Inflammatory macrophage (primary cell): ENCODE data around the gene CCDC14.
"Not testable (repeated sequence)": the region's sequence is repeated elsewhere in the genome, so short reads cannot be mapped to it uniquely, and the experiment has no call there.

Experiments
- DNase-seq, 2 donors: peaks; one replicate each; pipeline ENCODE4 v3.0.0-alpha.2; 2020 to 2022
- total RNA-seq, 18 experiments: gene quantifications; one replicate each; lab custom pipeline; 2026; ENCODE audit warnings: mixed read lengths in 6 of 18, inconsistent platforms in 2 of 18; lab: John Stamatoyannopoulos, UW

Gene CCDC14
- total RNA-seq: 9.2 to 68.0 (median 33.1) reads per million in 18 experiments

- DNase-seq: peak; percentile 89 to 90
Observed at GRCh38 chr3:123960781-123961507, at the start of gene CCDC14. TSS of gene CCDC14 (minus strand) at chr3:123961229. CDS start at chr3:123961173, 56 bp downstream.

- not testable (repeated sequence) for DNase-seq
Observed at GRCh38 chr3:124008321-124008720, 47.3 kb upstream of the CCDC14 start.

GRCh38 chr3:124007186-124007585, 46.2 kb upstream of the CCDC14 start:
- DNase-seq: no peak

- not testable (repeated sequence) for DNase-seq
Observed at GRCh38 chr3:124002405-124003079, 41.5 kb upstream of the CCDC14 start.

- not testable (repeated sequence) for DNase-seq
Observed at GRCh38 chr3:124001366-124001765, 40.3 kb upstream of the CCDC14 start.

- DNase-seq: no peak
Observed at GRCh38 chr3:123997543-123997942, 36.5 kb upstream of the CCDC14 start.

GRCh38 chr3:123993818-123994217, 32.8 kb upstream of the CCDC14 start:
- DNase-seq: no peak

GRCh38 chr3:123991730-123992588, 30.9 kb upstream of the CCDC14 start, which contains the start of gene ROPN1:
TSS of gene ROPN1 (minus strand) at chr3:123992124. CDS start at chr3:123980481, 11,643 bp downstream.
- DNase-seq: not testable (repeated sequence)

- DNase-seq: no peak
Observed at GRCh38 chr3:123986427-123986826, 25.4 kb upstream of the CCDC14 start.

GRCh38 chr3:123984957-123985356, 23.9 kb upstream of the CCDC14 start:
- DNase-seq: no peak

- no peak for DNase-seq
Observed at GRCh38 chr3:123984350-123984749, 23.3 kb upstream of the CCDC14 start.

GRCh38 chr3:123981317-123981716, 20.3 kb upstream of the CCDC14 start:
- not testable (repeated sequence) for DNase-seq

- no peak for DNase-seq
Observed at GRCh38 chr3:123980539-123980938, 19.5 kb upstream of the CCDC14 start.

- DNase-seq: not testable (repeated sequence)
Observed at GRCh38 chr3:123979525-123980501, 18.8 kb upstream of the CCDC14 start.

GRCh38 chr3:123976904-123977303, 15.9 kb upstream of the CCDC14 start:
- DNase-seq: not testable (repeated sequence)

- not testable (repeated sequence) for DNase-seq
Observed at GRCh38 chr3:123976181-123976898, 15.3 kb upstream of the CCDC14 start.

GRCh38 chr3:123975030-123975429, 14.0 kb upstream of the CCDC14 start:
- not testable (repeated sequence) for DNase-seq

- DNase-seq: no peak
Observed at GRCh38 chr3:123971406-123971805, 10.4 kb upstream of the CCDC14 start.

- DNase-seq: not testable (repeated sequence)
Observed at GRCh38 chr3:123967260-123967659, 6.2 kb upstream of the CCDC14 start.

GRCh38 chr3:123966799-123967198, 5.8 kb upstream of the CCDC14 start:
- DNase-seq: not testable (repeated sequence)

- DNase-seq: not testable (repeated sequence)
Observed at GRCh38 chr3:123964793-123965192, 3.8 kb upstream of the CCDC14 start.
